ENCODE results near the gene FDXR. TPM values are rescaled to one million over a fixed set of nuclear protein-coding genes. Genes with fewer than 3 reads are reported as not detected.
"Not testable (repeated sequence)": the region's sequence is repeated elsewhere in the genome, so short reads cannot be mapped to it uniquely, and the experiment has no call there.

Gene FDXR
- total and polyA plus RNA-seq, 2 of the 8 experiments (the other 6 are each of a cell fraction or from before 2014, with no cell fraction given): 24.2 to 31.4 TPM

- H3K14ac ChIP-seq (ENCODE audit: insufficient read length); H2BK5ac ChIP-seq (ENCODE audit: low read depth, low read length); H4K5ac ChIP-seq (ENCODE audit: insufficient read length, low read depth, low read length); H3K4me3 ChIP-seq (ENCODE audit: extremely low read depth in 1 of 4, insufficient read depth in 2 of 4, low read depth in 3 of 4, low read length in 4 of 4); H3K9me3 ChIP-seq (ENCODE audit: insufficient read depth in 2 of 2, low read depth in 1 of 2, low read length in 1 of 2); H2AK5ac ChIP-seq (ENCODE audit: low read depth, low read length); H4K20me1 ChIP-seq (replicated peaks in 1 of 2; ENCODE audit: control insufficient read depth in 1 of 2, insufficient read depth in 2 of 2, low read length in 2 of 2); H3K23ac ChIP-seq (ENCODE audit: insufficient read length); H2AFZ ChIP-seq (ENCODE audit: low read length); H4K91ac ChIP-seq (replicated peaks; ENCODE audit: insufficient read length, low read length); H3K27ac ChIP-seq (ENCODE audit: low read depth, low read length); H3K56ac ChIP-seq (replicated peaks; ENCODE audit: insufficient read length, low read depth, low read length); H3K79me2 ChIP-seq (ENCODE audit: control insufficient read depth in 1 of 2, insufficient read depth in 2 of 2, low read length in 2 of 2); H2BK12ac ChIP-seq (ENCODE audit: low read depth, low read length); H3K79me1 ChIP-seq (ENCODE audit: low read depth, low read length); H2BK20ac ChIP-seq (ENCODE audit: low read length); H2BK15ac ChIP-seq (ENCODE audit: low read length); H4K8ac ChIP-seq (ENCODE audit: extremely low read depth, insufficient read depth, low read length); DNase-seq (ENCODE audit: low read depth in 1 of 2, low spot score in 2 of 2); H3K27me3 ChIP-seq (replicated peaks in 1 of 4; ENCODE audit: control insufficient read depth in 3 of 4, extremely low read depth in 1 of 4, insufficient read depth in 3 of 4, low read length in 3 of 4); FAIRE-seq; H3K4me2 ChIP-seq (ENCODE audit: insufficient read depth in 1 of 2, low read depth in 2 of 2, low read length in 2 of 2); H3K18ac ChIP-seq (ENCODE audit: extremely low read depth, low read length); H3K9ac ChIP-seq (replicated peaks in 1 of 4; ENCODE audit: extremely low read depth in 1 of 4, low read depth in 3 of 4, low read length in 3 of 4); H2BK120ac ChIP-seq (replicated peaks; ENCODE audit: low read depth, low read length); POLR2A ChIA-PET (ENCODE audit: partially characterized antibody); H3K4ac ChIP-seq (replicated peaks; ENCODE audit: insufficient read length, low read depth, low read length); H3K36me3 ChIP-seq (ENCODE audit: control insufficient read depth in 2 of 4, insufficient read depth in 4 of 4, low read length in 3 of 4): not testable (repeated sequence)
- Histone ChIP-seq H3K4me1 (replicated peaks in 1 of 4; ENCODE audit: control insufficient read depth in 3 of 4, insufficient read depth in 4 of 4, low read length in 3 of 4) (peaks cover 0 to 11% (median 6%) of the 10 kb centered on the region in 4 experiments; a peak in 6 of 7 replicates), H3K23me2 (ENCODE audit: low read depth, low read length) (peaks cover 10% of the 10 kb centered on the region)
- 73% methylated on average over 8 of the region's 9 CpGs; no CpG with 5 or more reads in 1 of the 2 experiments for WGBS, 2 experiments (ENCODE audit: extremely low coverage in 1 of 2, insufficient coverage in 1 of 2, insufficient read length in 1 of 2, insufficient replicate concordance in 2 of 2, low coverage in 1 of 2, low lambda C conversion rate in 2 of 2, missing lambda C conversion rate in 1 of 2)
- CTCF ChIA-PET (ENCODE audit: partially characterized antibody): interaction anchor here (0.9 to 81.0 kb wide), 8 partner anchors 11 to 134 kb away, joined by 3 to 2981 read pairs (median 4); partner anchors contain the start of genes GRIN2C, NAT9, OTOP2 and USH1G
These were observed 2.8 kb downstream of the FDXR start for GRCh38 chr17:74870028-74870427.

All from H1 (cell line).